Prostate gland (tissue), 2 donors: ENCODE data around the gene GMDS. TPM values are rescaled to one million over a fixed set of nuclear protein-coding genes. Genes with fewer than 3 reads are reported as not detected.
A peak's percentile ranks its signal among the peaks of the same experiment; 100 is the strongest.

Experiments used
- DNase-seq: peaks from one replicate; pipeline ENCODE4 v3.0.0-alpha.2; 2019; ENCODE audit warnings: low spot score
- H3K27ac ChIP-seq, 2 donors: fragments of 200-600 bp; sonication (generic); 2 replicates each; pipeline ENCODE4 v1.5.1; 2017 to 2019
- H3K27me3 ChIP-seq: fragments of 200-600 bp; sonication (generic); replicated peaks from 2 replicates; pipeline ENCODE4 v1.5.1; 2019; ENCODE audit not compliant: insufficient read depth
- H3K36me3 ChIP-seq, 2 donors: fragments of 200-600 bp; sonication (generic); 1 replicate in 1 of 2; 2 replicates in 1 of 2; pipeline versions ENCODE4 v1.5.1 to v1.8.1; 2017 to 2019
- H3K4me1 ChIP-seq: fragments of 200-600 bp; sonication (generic); replicated peaks from 2 replicates; pipeline ENCODE4 v1.5.1; 2019
- H3K4me3 ChIP-seq, 2 donors: fragments of 200-600 bp; sonication (generic); 2 replicates each; pipeline ENCODE4 v1.5.1; 2017 to 2019
- H3K9me3 ChIP-seq: fragments of 200-600 bp; sonication (generic); 2 replicates; pipeline ENCODE4 v1.5.1; 2017
- CTCF ChIP-seq, 4 experiments: fragments of 200-600 bp in 2 of 4; fragments of 450-650 bp in 2 of 4; sonication (generic) in 2 of 4; IDR thresholded peaks; 1 replicate in 3 of 4; 2 replicates in 1 of 4; pipeline ENCODE4 v1.5.1; 2016 to 2019; ENCODE audit warnings: antibody characterized with exemption in 4 of 4, mild to moderate bottlenecking in 2 of 4, moderate library complexity in 2 of 4
- POLR2A ChIP-seq: fragments of 450-650 bp; IDR thresholded peaks from one replicate; pipeline ENCODE4 v1.6.1; 2016; ENCODE audit warnings: antibody characterized with exemption, mild to moderate bottlenecking
- POLR2AphosphoS5 ChIP-seq: sonication (generic); formaldehyde crosslinking; IDR thresholded peaks from one replicate; pipeline ENCODE4 v1.6.1; 2017; ENCODE audit warnings: antibody characterized with exemption
- WGBS: methylation state at CpG from one replicate; pipeline ENCODE4 v1.1.5; 2018; 5-methylcytosine and 5-hydroxymethylcytosine counted together
- intact Hi-C: fragments of 100-400 bp; cut with DNase I; formaldehyde crosslinking; loops from one replicate; pipeline ENCODE4 v1.14.2; 2022
- total RNA-seq, 2 donors: library from RNA; depleted of rRNA; stranded (reverse); fragments of >200 nt; gene quantifications; one replicate each; pipeline ENCODE4 v1.1.0, GENCODE V29; 2016

Gene GMDS
- total RNA-seq, 2 donors from 2014 or later: 24.9 to 29.9 TPM

GRCh38 chr6:2110504-2110903 lies 134.9 kb downstream of the GMDS start:
- Histone ChIP-seq H3K4me1 (no peaks in the 10 kb centered on the region), H3K27me3 (no peaks in the 10 kb centered on the region), H3K36me3 (no peaks in the 10 kb centered on the region), H3K4me3 (no peak overlapping the region), H3K9me3 (no peaks in the 10 kb centered on the region), H3K27ac (no peak overlapping the region)
- WGBS: 79% methylated on average over 4 of the region's 4 CpGs
- TF ChIP-seq POLR2A: no peak
- TF ChIP-seq CTCF (IDR thresholded peaks at IDR 0.05): no peak
- TF ChIP-seq POLR2AphosphoS5: no peak
- intact Hi-C loops: no loop called here
- no peak for DNase-seq

- Histone ChIP-seq H3K27ac (no peak overlapping the region), H3K36me3 (no peaks in the 10 kb centered on the region), H3K4me3 (no peak overlapping the region), H3K27me3 (no peaks in the 10 kb centered on the region), H3K9me3 (no peaks in the 10 kb centered on the region), H3K4me1 (no peaks in the 10 kb centered on the region)
- intact Hi-C loops: no loop called here
- no peak for TF ChIP-seq CTCF (IDR thresholded peaks at IDR 0.05)
- TF ChIP-seq POLR2A: no peak
- TF ChIP-seq POLR2AphosphoS5: no peak
- no peak for DNase-seq
- 93% methylated on average over 5 of the region's 5 CpGs for WGBS
Measured at GRCh38 chr6:2109796-2110195, 135.6 kb downstream of the GMDS start.

GRCh38 chr6:2108700-2109306 lies 136.6 kb downstream of the GMDS start:
- 95% methylated on average over 9 of the region's 9 CpGs for WGBS
- no peak overlapping the region for H3K4me3 ChIP-seq
- DNase-seq: no peak
- no peaks in the 10 kb centered on the region for H3K9me3 ChIP-seq
- TF ChIP-seq POLR2A: no peak
- TF ChIP-seq POLR2AphosphoS5: no peak
- no peak for TF ChIP-seq CTCF (IDR thresholded peaks at IDR 0.05)
- intact Hi-C loops: no loop called here
- H3K27me3 ChIP-seq: no peaks in the 10 kb centered on the region
- no peaks in the 10 kb centered on the region for H3K4me1 ChIP-seq
- no peak overlapping the region for H3K27ac ChIP-seq
- H3K36me3 ChIP-seq: no peaks in the 10 kb centered on the region

GRCh38 chr6:2104524-2104880 lies 140.9 kb downstream of the GMDS start:
- Histone ChIP-seq H3K4me1 (no peaks in the 10 kb centered on the region), H3K27me3 (no peaks in the 10 kb centered on the region), H3K36me3 (no peaks in the 10 kb centered on the region), H3K27ac (no peak overlapping the region), H3K4me3 (no peak overlapping the region), H3K9me3 (no peaks in the 10 kb centered on the region)
- intact Hi-C loops: loop anchor here (5.0 kb wide), 1 partner anchor 497 kb away; the partner anchor contains the start of gene FOXC1
- 26% methylated on average over 1 of the region's 1 CpG for WGBS
- no peak for DNase-seq
- TF ChIP-seq POLR2AphosphoS5: no peak
- no peak for TF ChIP-seq POLR2A
- no peak for TF ChIP-seq CTCF (IDR thresholded peaks at IDR 0.05)

- Histone ChIP-seq H3K4me3 (no peak overlapping the region), H3K27me3 (no peaks in the 10 kb centered on the region), H3K4me1 (no peaks in the 10 kb centered on the region), H3K36me3 (no peaks in the 10 kb centered on the region), H3K27ac (no peak overlapping the region), H3K9me3 (no peaks in the 10 kb centered on the region)
- no peak for TF ChIP-seq POLR2A
- TF ChIP-seq POLR2AphosphoS5: peak; percentile 21
- peak in 3 of 4 experiments; percentile 20 to 71 (median 70) for TF ChIP-seq CTCF (IDR thresholded peaks at IDR 0.05)
- 54% methylated on average over 6 of the region's 6 CpGs for WGBS
- DNase-seq: no peak
- intact Hi-C loops: loop anchor here (5.0 kb wide), 1 partner anchor 497 kb away; the partner anchor contains the start of gene FOXC1
Measured at GRCh38 chr6:2103765-2104523, 141.5 kb downstream of the GMDS start.
